Ishikawa (cell line): ENCODE data around the gene RNFT2.

Experiments used
- REST ChIP-seq: IDR thresholded peaks from 2 replicates; pipeline ENCODE4 v1.6.1; 2012; ENCODE audit warnings: low read depth, mild to moderate bottlenecking
- TAF1 ChIP-seq: IDR thresholded peaks from 2 replicates; pipeline ENCODE4 v1.6.1; 2012; ENCODE audit warnings: low read depth, mild to moderate bottlenecking
- TCF12 ChIP-seq: IDR thresholded peaks from 2 replicates; pipeline ENCODE4 v1.6.1; 2012; ENCODE audit warnings: low read depth
- USF1 ChIP-seq: IDR thresholded peaks from 2 replicates; pipeline ENCODE4 v1.6.1; 2012
- YY1 ChIP-seq: IDR thresholded peaks from 2 replicates; pipeline ENCODE4 v1.6.1; 2012; ENCODE audit warnings: low read depth

GRCh38 chr12:116878567-116879508, 140.7 kb downstream of the RNFT2 start:
- TF ChIP-seq TAF1 (no peak), YY1 (no peak), REST (no peak), USF1 (no peak), TCF12 (no peak)
